Choroid plexus epithelial cell (primary cell): ENCODE data around the gene ASXL1.

Experiments
- DNase-seq: peaks from one replicate; pipeline ENCODE4 v3.0.0-alpha.2; 2010; ENCODE audit warnings: low read depth
- H3K4me3 ChIP-seq: 2 replicates; pipeline ENCODE4 v1.5.1; 2011; ENCODE audit warnings: low read depth, mild to moderate bottlenecking, control low read depth, low read length, moderate library complexity
- TF ChIP-seq, protein P1 (sequence below): conservative IDR thresholded peaks from 2 replicates; pipeline ENCODE4 v1.5.1; 2011; ENCODE audit warnings: low read depth, mild to moderate bottlenecking, control low read depth, inconsistent platforms, low read length, moderate library complexity

The ASXL1 gene

DNA sequence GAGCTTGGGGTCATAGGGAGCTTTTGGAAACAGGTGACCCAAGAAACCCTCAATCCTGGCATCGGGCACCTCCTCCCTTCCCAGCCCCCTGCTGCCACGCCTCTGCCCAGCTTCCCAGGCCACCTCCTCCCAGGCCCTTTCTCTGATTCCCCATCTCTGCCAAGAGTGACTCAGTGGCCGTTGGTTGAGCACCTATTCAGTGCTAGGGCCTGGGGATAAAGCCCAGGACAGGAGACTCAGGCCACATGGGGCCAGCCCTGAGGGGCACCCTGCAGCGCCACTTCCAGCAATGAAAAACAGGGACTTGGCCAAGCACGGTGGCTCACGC, 110.1 kb downstream of the ASXL1 start:
- no peak for DNase-seq
- H3K4me3 ChIP-seq = no peak overlapping the region
- TF ChIP-seq, protein P1, sequence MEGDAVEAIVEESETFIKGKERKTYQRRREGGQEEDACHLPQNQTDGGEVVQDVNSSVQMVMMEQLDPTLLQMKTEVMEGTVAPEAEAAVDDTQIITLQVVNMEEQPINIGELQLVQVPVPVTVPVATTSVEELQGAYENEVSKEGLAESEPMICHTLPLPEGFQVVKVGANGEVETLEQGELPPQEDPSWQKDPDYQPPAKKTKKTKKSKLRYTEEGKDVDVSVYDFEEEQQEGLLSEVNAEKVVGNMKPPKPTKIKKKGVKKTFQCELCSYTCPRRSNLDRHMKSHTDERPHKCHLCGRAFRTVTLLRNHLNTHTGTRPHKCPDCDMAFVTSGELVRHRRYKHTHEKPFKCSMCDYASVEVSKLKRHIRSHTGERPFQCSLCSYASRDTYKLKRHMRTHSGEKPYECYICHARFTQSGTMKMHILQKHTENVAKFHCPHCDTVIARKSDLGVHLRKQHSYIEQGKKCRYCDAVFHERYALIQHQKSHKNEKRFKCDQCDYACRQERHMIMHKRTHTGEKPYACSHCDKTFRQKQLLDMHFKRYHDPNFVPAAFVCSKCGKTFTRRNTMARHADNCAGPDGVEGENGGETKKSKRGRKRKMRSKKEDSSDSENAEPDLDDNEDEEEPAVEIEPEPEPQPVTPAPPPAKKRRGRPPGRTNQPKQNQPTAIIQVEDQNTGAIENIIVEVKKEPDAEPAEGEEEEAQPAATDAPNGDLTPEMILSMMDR = no peak

GRCh38 chr20:32468860-32469259, 110.7 kb downstream of the ASXL1 start:
- no peak for DNase-seq
- TF ChIP-seq, protein P1 = no peak
- no peak overlapping the region for H3K4me3 ChIP-seq

DNA sequence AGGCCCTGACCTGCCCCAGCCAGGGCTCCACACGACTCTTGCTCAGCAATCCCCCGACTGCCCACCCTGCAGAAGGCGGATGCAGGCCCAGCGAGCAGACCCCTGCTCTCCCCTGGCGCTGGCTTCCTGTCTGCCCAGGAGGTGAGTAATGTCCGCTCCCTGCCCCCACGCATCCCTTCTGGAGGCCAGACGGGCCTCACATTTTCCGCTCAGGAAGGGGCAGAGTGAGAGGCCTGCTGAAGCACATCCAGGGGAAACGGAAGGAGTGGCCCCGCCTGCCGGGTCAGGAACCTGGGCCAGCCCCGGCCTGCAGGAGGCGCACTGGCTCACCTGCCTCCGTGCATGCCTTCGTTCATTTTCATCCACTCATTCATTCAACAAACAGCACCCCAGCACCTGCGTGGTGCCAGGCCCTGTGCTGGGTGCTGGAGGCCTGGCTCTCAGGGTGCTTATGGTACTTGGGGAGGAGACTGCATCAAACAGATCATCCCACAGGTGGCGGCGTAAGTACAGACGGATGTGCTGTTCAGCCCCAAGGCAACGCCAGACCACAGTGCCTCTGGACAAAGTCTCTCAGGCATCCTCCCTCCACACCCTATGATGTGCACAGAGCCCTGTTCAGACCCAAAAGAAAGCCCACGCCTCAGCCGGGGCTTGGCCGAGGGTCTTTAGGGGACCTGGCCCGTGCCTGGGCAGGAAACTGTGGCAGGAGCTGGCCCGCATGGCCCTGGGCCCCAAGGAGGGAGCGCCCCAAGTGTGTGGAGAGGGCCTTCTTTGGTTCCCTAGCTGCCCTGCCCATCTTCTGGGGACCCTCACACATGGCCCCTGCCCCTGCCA, 112.1 kb downstream of the ASXL1 start:
- peak; percentile 93 for DNase-seq
- no peak overlapping the region for H3K4me3 ChIP-seq
- TF ChIP-seq, protein P1 = peak; percentile 76

DNA sequence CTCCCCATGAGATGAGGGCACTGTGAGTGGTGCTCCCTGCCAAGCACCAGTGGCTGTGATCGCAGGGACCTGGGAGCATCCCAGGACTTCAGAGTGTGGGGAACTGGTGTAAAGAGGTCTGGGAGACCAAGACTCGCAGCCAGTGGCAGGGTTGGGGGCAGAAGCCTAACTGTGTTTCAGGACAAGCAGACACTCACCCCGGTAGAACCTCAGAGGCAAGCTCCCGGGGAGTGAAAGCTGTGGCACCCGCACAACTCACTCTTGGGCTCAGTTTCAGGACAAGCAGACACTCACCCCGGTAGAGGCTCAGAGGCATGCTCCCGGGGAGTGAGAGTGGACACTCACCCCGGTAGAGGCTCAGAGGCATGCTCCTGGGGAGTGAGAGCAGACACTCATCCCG, 112.8 kb downstream of the ASXL1 start:
- no peak overlapping the region for H3K4me3 ChIP-seq
- peak; percentile 32 for DNase-seq
- TF ChIP-seq, protein P1 = no peak

DNA sequence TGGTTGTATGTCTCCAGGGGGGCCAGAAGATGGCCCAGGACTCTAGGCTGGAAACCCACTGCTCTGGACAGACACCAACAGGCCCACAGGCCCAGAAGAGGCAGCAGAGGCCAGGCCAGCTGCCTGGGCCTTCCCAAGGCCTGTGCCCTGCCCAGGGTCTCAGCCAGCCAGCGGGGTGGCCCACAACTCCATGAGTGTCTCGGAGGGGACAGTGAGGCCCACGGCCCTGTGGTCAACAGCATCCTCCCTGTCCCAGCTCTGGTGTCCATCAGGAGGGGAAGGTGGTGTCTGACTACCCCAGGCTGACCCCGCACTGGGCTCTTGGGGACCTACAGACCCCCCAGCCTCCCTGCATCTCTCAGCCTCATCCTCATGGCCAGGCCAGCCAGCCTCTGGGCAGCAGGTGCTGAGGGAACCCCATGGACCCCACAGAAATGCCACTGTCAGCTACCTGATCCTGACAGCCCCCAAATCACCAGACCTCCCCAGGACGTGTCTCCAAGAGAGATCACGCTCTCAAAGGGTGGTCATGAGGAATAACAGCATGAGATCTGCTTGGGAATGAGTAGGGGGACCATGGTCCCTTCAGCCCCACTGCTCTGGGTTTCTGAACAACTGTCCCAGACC, 114.6 kb downstream of the ASXL1 start:
- TF ChIP-seq, protein P1 = no peak
- no peak for DNase-seq
- H3K4me3 ChIP-seq = no peak overlapping the region

GRCh38 chr20:32473231-32474008, 115.3 kb downstream of the ASXL1 start:
- H3K4me3 ChIP-seq = peak overlapping the region; percentile 42
- TF ChIP-seq, protein P1 = no peak
- no peak for DNase-seq
